ENCODE measurements around the gene MPZL2.

GRCh38 chr11:118233377-118233776 lies 30.7 kb downstream of the MPZL2 start:
- TF ChIP-seq EZH2phosphoT487 (IDR thresholded peaks at IDR 0.05) (no peak), CTCF (IDR thresholded peaks at IDR 0.05) (no peak), EZH2 (IDR thresholded peaks at IDR 0.05) (no peak)

Data from neural progenitor cell (in vitro differentiated cells).